ENCODE data around the gene TAF7L.

DNA sequence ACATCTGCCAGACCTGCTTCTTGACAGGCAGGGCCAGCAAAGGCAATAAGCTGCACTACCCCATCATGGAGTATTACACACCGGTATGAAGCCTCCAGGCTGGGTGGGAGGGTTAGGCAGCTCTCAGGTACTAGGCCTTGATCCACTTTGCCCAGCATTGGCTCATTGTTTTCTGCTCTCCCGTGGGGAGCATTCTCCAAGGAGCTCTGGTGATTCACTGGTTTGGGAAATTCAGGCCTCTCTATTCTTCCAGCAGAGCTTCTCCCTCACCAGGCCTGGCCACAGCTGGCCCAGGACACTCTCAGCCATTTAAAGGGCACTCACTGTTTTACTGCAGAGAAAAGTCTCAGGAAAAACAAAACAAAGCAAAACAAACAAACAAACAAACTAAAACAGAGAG is 38.5 kb downstream of the TAF7L start:
- TF ChIP-seq, protein P1, sequence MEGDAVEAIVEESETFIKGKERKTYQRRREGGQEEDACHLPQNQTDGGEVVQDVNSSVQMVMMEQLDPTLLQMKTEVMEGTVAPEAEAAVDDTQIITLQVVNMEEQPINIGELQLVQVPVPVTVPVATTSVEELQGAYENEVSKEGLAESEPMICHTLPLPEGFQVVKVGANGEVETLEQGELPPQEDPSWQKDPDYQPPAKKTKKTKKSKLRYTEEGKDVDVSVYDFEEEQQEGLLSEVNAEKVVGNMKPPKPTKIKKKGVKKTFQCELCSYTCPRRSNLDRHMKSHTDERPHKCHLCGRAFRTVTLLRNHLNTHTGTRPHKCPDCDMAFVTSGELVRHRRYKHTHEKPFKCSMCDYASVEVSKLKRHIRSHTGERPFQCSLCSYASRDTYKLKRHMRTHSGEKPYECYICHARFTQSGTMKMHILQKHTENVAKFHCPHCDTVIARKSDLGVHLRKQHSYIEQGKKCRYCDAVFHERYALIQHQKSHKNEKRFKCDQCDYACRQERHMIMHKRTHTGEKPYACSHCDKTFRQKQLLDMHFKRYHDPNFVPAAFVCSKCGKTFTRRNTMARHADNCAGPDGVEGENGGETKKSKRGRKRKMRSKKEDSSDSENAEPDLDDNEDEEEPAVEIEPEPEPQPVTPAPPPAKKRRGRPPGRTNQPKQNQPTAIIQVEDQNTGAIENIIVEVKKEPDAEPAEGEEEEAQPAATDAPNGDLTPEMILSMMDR (IDR thresholded peaks at IDR 0.05), result no peak
- no peak for TF ChIP-seq POLR2A (IDR thresholded peaks at IDR 0.05)
- TF ChIP-seq EP300 (IDR thresholded peaks at IDR 0.05), result no peak
